ENCODE results near the gene NOSIP.

Gene NOSIP

DNA sequence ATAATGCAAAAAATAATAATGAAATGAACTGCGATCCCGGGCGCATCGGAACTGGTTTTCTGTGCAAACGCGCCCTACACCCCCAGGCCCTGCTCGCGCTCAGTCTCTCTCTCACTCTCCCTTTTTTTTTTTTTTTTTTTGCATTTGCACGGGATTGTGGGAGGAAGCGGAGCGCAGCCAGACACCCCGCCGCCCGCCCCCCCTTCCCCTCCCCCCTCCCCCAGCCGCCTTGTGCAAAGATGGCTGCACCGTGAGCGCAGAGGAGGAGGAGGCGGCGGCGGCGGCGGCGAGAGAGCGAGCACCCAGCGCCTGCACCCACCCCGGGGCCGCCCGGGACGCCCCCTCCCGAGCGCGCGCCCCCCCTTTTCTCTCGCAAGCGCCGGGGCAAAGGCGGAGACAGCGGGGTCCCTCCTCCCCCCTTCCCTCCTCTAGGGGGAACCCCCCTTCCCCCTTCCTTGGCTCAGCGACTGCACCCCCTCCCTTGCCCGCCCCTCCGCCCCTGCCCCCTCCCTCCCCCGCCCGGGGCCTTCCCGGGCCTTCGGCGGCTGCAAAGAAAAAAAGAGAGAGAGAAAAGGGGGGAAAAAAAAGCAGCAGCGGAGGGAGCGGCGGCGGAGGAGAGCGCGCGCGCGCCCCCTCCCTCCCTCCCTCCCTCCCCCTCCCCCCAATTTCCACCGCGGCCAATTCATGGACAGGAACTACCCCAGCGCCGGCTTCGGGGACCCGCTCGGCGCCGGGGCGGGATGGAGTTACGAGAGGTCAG lies 10.8 kb upstream of the NOSIP start, which contains the start of gene PRR12:
Gene PRR12 (plus strand): TSS at position 212 of the 760 bp plus-strand sequence. CDS start 473 bp downstream, at position 685.
- TF ChIP-seq, protein P1, sequence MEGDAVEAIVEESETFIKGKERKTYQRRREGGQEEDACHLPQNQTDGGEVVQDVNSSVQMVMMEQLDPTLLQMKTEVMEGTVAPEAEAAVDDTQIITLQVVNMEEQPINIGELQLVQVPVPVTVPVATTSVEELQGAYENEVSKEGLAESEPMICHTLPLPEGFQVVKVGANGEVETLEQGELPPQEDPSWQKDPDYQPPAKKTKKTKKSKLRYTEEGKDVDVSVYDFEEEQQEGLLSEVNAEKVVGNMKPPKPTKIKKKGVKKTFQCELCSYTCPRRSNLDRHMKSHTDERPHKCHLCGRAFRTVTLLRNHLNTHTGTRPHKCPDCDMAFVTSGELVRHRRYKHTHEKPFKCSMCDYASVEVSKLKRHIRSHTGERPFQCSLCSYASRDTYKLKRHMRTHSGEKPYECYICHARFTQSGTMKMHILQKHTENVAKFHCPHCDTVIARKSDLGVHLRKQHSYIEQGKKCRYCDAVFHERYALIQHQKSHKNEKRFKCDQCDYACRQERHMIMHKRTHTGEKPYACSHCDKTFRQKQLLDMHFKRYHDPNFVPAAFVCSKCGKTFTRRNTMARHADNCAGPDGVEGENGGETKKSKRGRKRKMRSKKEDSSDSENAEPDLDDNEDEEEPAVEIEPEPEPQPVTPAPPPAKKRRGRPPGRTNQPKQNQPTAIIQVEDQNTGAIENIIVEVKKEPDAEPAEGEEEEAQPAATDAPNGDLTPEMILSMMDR (IDR thresholded peaks at IDR 0.05; ENCODE audit: insufficient read depth, low read depth, low read length, missing control alignments), result no peak
- peak; percentile 80 for DNase-seq (ENCODE audit: low read depth)
- H3K4me3 ChIP-seq (ENCODE audit: low read length), result peak within 1 kb of the TSS; percentile 70

DNA sequence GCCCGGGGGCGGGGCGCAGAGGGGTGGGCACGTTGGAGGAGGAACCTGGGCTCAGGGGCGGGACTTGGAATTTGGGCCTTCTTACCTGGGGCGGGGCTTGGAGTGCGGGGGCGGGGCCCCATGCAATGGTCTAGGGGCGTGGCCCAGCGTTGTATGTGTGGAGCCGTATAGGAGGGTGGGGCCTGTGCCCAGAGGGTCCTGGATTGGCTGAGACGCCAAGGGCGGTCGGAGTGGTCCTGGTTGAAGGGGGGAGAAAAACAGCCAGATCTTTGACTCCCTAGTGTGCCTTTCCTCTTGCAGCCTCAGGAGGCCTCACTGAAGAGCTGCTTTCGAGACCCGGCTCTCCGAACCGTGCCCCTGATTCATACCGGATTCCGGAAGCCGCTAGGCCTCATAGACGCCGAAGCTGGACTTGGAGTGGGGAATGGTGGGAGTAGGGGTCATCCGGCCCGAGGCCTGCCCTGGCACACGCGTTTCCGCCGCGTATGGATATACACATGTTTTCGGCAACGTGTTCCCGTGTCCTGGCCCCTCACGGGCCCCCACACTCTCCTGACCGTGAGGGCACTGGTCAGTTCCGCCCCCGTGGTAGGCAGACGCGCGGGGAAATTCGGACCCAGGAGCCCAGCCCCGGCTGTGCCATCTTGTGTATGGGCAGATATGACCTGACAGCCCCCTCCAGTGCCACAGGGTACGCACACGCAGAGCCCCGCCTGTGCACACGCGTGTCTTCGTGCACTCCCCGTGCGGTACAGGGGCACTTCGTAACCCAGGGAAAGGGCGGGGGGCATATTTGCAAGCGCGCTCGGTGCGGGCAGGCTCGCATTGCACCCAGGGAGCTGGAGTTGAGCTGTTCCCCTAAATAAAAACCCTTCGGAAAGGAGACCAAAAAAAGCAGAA lies 10.0 kb upstream of the NOSIP start:
- peak; percentile 98 for DNase-seq (ENCODE audit: low read depth)
- peak overlapping the region; percentile 69 for H3K4me3 ChIP-seq (ENCODE audit: low read length)
- TF ChIP-seq, protein P1 (IDR thresholded peaks at IDR 0.05; ENCODE audit: insufficient read depth, low read depth, low read length, missing control alignments), result peak; percentile 29

DNA sequence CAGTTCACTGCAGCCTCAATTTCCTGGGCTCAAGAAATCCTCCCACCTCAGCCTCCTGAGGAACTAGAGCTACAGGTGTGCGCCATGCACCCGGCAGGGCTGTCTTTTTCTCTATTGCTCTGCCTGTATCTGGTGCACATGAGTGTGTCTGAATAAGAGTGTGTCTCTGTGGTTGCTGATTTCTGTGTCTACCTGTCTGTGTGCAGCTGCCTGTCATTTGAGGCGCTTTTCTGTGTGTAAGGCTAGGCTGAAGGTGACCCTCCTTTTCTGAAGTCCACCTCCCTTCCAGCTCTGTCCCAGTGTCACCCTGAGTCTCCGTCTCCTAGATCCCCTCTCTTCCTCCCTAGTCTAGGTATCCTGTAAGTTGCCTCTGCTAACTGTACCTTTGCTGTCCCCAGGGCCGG lies 9.1 kb upstream of the NOSIP start:
- H3K4me3 ChIP-seq (ENCODE audit: low read length), result no peak overlapping the region
- DNase-seq (ENCODE audit: low read depth), result no peak
- TF ChIP-seq, protein P1 (IDR thresholded peaks at IDR 0.05; ENCODE audit: insufficient read depth, low read depth, low read length, missing control alignments), result no peak

DNA sequence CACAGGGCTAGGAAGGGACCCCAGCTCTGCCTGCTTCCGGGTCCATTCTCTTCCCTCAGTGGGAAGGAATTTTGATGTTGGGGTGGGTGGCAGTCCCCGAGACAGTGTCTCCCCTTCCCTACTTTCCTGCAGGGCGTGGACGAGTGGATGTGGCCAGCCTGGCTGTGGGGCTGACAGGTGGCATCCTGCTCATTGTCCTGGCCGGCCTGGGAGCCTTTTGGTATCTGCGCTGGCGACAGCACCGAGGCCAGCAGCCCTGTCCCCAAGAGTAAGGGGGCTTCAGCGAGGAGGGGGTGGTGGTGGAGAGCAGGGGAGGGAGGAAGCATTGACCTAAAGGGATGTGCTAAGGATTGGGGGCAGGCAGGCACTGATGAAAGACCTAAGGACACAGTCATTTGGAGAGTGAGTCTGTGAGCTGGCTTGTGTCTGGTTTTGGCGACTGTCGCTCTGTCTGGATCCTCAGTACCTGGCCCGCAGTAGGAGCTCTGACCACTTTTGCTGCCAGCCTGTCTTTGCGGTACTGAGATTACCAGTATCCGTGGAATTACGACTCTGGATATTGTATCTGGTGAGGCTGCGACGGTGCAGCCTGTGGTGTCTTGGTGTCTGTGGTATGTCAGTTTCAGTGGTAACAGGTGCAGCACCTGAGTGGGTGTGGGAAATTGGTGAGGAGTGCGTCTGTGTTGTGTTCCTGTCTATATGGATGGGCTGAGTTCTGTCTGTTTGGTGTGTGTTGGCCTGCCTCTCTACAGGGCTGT lies 8.2 kb upstream of the NOSIP start:
- TF ChIP-seq, protein P1 (IDR thresholded peaks at IDR 0.05; ENCODE audit: insufficient read depth, low read depth, low read length, missing control alignments), result no peak
- no peak for DNase-seq (ENCODE audit: low read depth)
- H3K4me3 ChIP-seq (ENCODE audit: low read length), result no peak overlapping the region

DNA sequence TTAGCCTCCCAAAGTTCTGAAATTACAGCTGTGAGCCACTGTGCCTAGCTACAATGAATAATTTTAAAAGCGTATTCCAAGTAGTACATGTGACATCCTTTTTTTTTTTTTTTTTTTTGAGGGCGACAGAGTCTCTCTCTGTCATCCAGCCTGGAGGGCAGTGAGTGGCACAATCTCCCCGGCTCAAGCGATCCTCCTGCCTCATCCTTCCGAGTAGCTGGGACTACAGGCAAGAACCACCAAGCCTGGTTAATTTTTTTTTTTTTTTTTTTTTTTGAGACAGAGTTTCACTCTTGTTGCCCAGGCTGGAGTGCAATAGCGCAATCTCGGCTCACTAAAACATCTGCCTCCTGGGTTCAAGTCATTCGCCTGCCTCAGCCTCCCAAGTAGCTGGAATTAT lies 6.9 kb upstream of the NOSIP start:
- DNase-seq (ENCODE audit: low read depth), result no peak
- no peak overlapping the region for H3K4me3 ChIP-seq (ENCODE audit: low read length)
- TF ChIP-seq, protein P1 (IDR thresholded peaks at IDR 0.05; ENCODE audit: insufficient read depth, low read depth, low read length, missing control alignments), result no peak

DNA sequence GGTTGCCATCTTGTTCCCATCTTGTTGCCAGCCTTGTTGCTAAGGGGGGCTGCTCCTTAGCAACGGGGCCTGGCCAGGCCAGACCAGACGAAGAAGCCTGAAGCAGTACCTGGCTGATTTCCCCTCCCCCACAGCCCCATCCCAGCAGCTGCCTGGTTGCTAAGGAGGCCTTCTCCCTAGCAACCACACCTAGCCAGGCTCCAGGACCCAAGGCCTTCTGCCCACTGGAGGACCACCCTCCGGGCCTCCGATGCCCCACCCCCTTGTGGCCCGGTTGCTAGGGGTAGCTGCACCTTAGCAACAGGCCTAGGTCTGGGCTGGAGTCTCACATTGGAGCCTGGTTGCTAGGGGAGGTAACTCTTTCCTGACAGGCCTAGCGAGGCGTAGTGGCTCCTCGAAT lies 4.7 kb upstream of the NOSIP start:
- no peak overlapping the region for H3K4me3 ChIP-seq (ENCODE audit: low read length)
- no peak for DNase-seq (ENCODE audit: low read depth)

More for the DNA sequence above, 4.7 kb upstream of the NOSIP start:
- TF ChIP-seq, protein P1 (IDR thresholded peaks at IDR 0.05; ENCODE audit: insufficient read depth, low read depth, low read length, missing control alignments), result no peak

Measured in epithelial cell of esophagus (primary cell).